Colonic mucosa (tissue), 4 donors: ENCODE measurements around the gene IKZF3. TPM values are rescaled to one million over a fixed set of nuclear protein-coding genes. Genes with fewer than 3 reads are reported as not detected.

Experiments
- DNase-seq: peaks from one replicate; pipeline ENCODE4 v3.0.0-alpha.2; 2020
- H3K27ac ChIP-seq: fragments of 200-600 bp; one replicate; pipeline ENCODE4 v1.8.0; 2021
- H3K27me3 ChIP-seq: fragments of 200-600 bp; one replicate; pipeline ENCODE4 v1.8.0; 2021
- H3K36me3 ChIP-seq: fragments of 200-600 bp; one replicate; pipeline ENCODE4 v1.8.0; 2021
- H3K4me1 ChIP-seq: fragments of 200-600 bp; one replicate; pipeline ENCODE4 v1.8.0; 2021; ENCODE audit warnings: mild to moderate bottlenecking
- H3K4me3 ChIP-seq: fragments of 200-600 bp; one replicate; pipeline ENCODE4 v1.8.0; 2021
- H3K9ac ChIP-seq, 2 donors: one replicate each; pipeline ENCODE4 v1.7.0; 2013; ENCODE audit warnings: control low read depth in 2 of 2, low read depth in 2 of 2, low read length in 2 of 2
- H3K9me3 ChIP-seq: fragments of 200-600 bp; one replicate; pipeline ENCODE4 v1.8.0; 2021
- CTCF ChIP-seq: fragments of 200-600 bp; IDR thresholded peaks from one replicate; pipeline ENCODE4 v1.8.0; 2022; ENCODE audit warnings: antibody characterized with exemption, mild to moderate bottlenecking
- intact Hi-C: fragments of 100-400 bp; cut with DNase I; formaldehyde crosslinking; loops from one replicate; pipeline ENCODE4 v1.14.1; 2022
- total RNA-seq, 2 donors: library from RNA; stranded (reverse); fragmentation: NEBNext Ultra II Directional in 1 of 2; extraction: Animal tissue kit (Norgen Biotek cat#: 25700) in 1 of 2; gene quantifications; one replicate each; pipeline ENCODE4 v1.2.1, GENCODE V29; 2021
- donor health status: healthy.
- donor health status: DM: no; HTN: no; CAD: no.
- donor health status: DM: no; HTN: no; CAD: no.

Gene IKZF3
- total RNA-seq, 2 donors from 2014 or later = 1.8 to 2.0 TPM

- Histone ChIP-seq H3K9me3 (no peaks in the 10 kb centered on the region), H3K4me3 (no peak overlapping the region), H3K4me1 (no peaks in the 10 kb centered on the region), H3K36me3 (peaks cover 4% of the 10 kb centered on the region), H3K9ac (no peak overlapping the region), H3K27me3 (no peaks in the 10 kb centered on the region), H3K27ac (no peak overlapping the region)
- intact Hi-C loops = no loop called here
- no peak for TF ChIP-seq CTCF
- DNase-seq = no peak
Measured at GRCh38 chr17:39747745-39748144, 116.4 kb downstream of the IKZF3 start.

DNA sequence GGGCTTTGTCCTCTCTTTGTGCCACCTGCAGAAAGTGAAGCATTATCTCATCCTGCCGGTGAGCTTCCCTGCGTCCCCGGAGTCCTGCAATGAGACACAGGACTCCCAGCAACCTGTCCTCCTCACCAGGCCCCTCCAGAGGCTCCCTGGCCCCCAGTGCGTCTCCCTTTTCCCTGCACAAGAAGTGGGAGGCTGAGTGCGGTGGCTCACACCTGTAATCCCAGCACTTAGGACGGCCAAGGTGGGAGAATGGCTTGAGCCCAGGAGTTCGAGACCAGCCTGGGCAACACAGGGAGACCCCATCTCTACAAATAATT is 118.0 kb downstream of the IKZF3 start:
- H3K4me3 ChIP-seq = no peak overlapping the region
- intact Hi-C loops = no loop called here
- no peak for DNase-seq
- no peak overlapping the region for H3K27ac ChIP-seq
- peaks cover 4% of the 10 kb centered on the region for H3K36me3 ChIP-seq
- no peaks in the 10 kb centered on the region for H3K9me3 ChIP-seq
- H3K4me1 ChIP-seq = no peaks in the 10 kb centered on the region
- no peak overlapping the region for H3K9ac ChIP-seq
- no peaks in the 10 kb centered on the region for H3K27me3 ChIP-seq
- no peak for TF ChIP-seq CTCF

- H3K27ac ChIP-seq = no peak overlapping the region
- TF ChIP-seq CTCF = no peak
- H3K27me3 ChIP-seq = no peaks in the 10 kb centered on the region
- DNase-seq = no peak
- H3K4me3 ChIP-seq = no peak overlapping the region
- intact Hi-C loops = no loop called here
- H3K4me1 ChIP-seq = no peaks in the 10 kb centered on the region
- peaks cover 4% of the 10 kb centered on the region for H3K36me3 ChIP-seq
- H3K9ac ChIP-seq = no peak overlapping the region
- H3K9me3 ChIP-seq = no peaks in the 10 kb centered on the region
Measured at GRCh38 chr17:39745335-39746144, 118.6 kb downstream of the IKZF3 start.

DNA sequence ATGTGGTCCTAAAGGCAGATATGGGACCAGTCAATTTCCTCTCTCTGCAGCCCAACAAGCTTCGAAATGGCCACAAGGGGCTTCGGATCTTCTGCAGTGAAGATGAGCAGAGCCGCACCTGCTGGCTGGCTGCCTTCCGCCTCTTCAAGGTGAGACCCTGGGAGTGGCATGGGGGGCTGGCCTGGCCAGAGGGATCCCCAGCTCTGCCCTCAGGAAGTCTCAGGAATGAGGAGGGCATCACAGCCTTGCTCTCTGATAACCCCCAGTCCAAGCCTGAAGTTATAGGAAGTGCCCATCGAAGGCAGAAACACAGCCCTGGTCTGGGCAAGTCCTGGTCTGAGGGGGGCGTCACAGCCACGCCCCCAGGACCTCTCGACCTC is 119.3 kb downstream of the IKZF3 start:
- Histone ChIP-seq H3K27ac (no peak overlapping the region), H3K36me3 (peaks cover 4% of the 10 kb centered on the region), H3K9me3 (no peaks in the 10 kb centered on the region), H3K4me3 (no peak overlapping the region), H3K4me1 (no peaks in the 10 kb centered on the region), H3K27me3 (no peaks in the 10 kb centered on the region), H3K9ac (no peak overlapping the region)
- intact Hi-C loops = no loop called here
- no peak for DNase-seq
- TF ChIP-seq CTCF = no peak

DNA sequence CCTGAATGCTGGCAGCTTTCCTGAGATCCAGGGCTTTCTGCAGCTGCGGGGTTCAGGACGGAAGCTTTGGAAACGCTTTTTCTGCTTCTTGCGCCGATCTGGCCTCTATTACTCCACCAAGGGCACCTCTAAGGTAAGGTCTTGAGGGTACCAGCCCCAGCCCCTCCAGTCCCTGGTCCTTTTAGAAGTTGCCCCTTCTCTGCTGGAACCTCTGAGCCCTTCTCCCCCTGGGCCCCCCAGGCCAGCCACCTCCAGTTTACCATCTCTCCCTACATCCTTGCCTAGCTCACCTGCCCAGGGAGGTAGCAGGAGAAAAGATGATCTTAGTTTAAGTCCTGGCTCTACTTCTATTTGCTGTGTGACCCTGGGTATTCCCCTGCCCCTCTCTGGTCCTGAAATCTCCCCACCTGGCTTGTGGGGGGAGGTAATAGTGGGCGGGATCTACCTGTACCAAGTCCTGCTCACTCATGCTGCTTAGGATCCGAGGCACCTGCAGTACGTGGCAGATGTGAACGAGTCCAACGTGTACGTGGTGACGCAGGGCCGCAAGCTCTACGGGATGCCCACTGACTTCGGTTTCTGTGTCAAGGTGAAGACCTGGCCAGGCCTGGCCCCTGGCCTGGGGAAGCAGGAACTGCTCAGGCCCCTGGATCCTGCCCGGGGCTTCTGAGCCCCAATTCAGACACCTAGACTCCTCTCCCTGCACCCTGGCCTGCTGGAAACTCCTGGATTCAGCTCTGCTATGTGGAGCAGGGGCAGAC is 119.9 kb downstream of the IKZF3 start:
- Histone ChIP-seq H3K36me3 (peaks cover 4% of the 10 kb centered on the region), H3K9ac (no peak overlapping the region), H3K4me1 (no peaks in the 10 kb centered on the region), H3K9me3 (no peaks in the 10 kb centered on the region), H3K27ac (no peak overlapping the region), H3K4me3 (no peak overlapping the region), H3K27me3 (no peaks in the 10 kb centered on the region)
- no peak for TF ChIP-seq CTCF
- intact Hi-C loops = no loop called here
- no peak for DNase-seq
